NCI-H526 treated with DMSO at 0.1 percent for 48 hours (cell line): ENCODE measurements around the gene ABCB6.

ENCODE experiments used
- DNase-seq: peaks from one replicate; lab custom pipeline; 2025; lab: John Stamatoyannopoulos, UW

ABCB6 gene

DNA sequence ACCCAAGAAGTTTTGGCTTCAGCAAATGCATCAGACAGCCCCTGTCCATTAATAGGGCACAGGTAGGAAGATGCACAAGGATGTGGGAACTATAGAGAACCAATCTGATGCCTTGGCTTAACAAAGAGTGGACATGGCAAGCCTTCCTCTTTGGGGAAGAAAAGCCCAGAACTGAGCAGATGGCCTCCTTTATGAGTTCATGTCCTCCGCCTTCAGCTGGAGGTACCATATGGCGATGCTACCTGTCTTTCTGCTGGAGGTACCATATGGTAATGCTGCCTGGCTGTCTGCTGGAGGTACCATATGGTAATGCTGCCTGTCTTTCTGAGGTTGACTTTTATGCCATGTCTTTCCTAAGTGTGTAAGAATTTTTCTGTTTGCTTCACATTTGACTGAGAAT is 34.6 kb downstream of the ABCB6 start:
- no peak for DNase-seq

DNA sequence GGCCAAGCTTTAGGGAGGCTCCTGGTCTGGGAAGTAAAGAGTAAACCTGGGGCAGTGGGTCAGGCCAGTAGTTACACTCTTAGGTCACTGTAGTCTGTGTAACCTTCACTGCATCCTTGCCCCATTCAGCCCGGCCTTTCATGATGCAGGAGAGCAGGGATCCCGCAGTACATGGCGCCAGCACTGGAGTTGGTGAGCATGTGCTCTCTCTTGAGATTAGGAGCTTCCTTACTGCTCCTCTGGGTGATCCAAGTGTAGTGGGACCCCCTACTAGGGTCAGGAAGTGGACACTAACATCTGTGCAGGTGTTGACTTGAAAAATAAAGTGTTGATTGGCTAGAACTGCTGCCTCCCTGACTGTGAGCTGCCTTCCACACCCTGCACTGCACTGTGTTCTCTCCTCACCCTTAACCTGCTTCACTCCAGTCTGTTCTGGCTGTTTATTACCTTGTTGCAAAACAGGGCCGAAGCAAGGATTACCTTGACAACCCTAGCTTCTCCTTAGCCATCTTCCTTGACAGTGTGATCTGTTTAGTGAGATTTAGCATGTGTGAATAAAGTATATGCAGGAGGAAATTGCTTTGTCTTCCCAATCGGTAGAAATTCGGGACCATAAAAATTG is 35.5 kb downstream of the ABCB6 start:
- DNase-seq: no peak

DNA sequence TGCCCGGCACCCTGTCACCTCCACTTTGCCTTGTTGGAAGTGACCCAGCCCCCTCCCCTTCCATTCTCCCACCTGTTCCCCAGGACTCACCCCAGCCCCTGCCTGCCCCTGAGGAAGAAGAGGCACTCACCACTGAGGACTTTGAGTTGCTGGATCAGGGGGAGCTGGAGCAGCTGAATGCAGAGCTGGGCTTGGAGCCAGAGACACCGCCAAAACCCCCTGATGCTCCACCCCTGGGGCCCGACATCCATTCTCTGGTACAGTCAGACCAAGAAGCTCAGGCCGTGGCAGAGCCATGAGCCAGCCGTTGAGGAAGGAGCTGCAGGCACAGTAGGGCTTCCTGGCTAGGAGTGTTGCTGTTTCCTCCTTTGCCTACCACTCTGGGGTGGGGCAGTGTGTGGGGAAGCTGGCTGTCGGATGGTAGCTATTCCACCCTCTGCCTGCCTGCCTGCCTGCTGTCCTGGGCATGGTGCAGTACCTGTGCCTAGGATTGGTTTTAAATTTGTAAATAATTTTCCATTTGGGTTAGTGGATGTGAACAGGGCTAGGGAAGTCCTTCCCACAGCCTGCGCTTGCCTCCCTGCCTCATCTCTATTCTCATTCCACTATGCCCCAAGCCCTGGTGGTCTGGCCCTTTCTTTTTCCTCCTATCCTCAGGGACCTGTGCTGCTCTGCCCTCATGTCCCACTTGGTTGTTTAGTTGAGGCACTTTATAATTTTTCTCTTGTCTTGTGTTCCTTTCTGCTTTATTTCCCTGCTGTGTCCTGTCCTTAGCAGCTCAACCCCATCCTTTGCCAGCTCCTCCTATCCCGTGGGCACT is 36.2 kb downstream of the ABCB6 start:
- DNase-seq: no peak

DNA sequence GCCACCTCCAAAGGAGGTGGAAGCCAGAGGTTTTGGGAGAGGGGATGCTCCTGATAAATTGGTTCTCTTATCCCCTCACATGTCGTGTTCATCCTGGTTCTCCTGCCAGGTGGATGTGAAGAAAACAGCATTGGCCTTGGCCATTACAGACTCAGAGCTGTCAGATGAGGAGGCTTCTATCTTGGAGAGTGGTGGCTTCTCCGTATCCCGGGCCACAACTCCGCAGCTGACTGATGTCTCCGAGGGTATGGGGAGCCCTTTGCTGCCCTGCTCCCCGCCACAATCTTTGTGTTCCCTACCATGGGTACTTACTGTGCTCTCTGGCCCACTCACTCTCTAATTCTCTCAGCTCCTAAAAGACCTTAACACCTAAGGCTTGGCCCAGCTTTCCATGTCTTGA is 37.2 kb downstream of the ABCB6 start:
- DNase-seq: no peak

DNA sequence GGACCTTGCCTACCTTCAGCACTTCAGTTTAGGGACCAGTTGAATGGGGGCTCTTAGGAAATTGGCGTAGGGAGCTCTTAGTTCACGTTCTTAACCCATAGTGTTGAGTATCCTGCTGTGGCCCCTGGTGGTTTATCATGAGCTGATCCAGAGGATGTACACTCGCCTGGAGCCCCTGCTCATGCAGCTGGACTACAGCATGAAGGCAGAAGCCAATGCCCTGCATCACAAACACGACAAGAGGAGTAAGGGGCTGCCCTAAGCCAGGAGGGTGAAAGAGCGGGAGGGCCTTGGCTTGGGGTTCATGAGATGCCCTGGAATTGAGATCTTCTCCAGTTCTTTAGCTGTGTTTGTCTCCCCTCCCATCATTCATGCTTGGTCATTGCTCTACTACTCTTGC is 37.8 kb downstream of the ABCB6 start:
- DNase-seq: no peak

DNA sequence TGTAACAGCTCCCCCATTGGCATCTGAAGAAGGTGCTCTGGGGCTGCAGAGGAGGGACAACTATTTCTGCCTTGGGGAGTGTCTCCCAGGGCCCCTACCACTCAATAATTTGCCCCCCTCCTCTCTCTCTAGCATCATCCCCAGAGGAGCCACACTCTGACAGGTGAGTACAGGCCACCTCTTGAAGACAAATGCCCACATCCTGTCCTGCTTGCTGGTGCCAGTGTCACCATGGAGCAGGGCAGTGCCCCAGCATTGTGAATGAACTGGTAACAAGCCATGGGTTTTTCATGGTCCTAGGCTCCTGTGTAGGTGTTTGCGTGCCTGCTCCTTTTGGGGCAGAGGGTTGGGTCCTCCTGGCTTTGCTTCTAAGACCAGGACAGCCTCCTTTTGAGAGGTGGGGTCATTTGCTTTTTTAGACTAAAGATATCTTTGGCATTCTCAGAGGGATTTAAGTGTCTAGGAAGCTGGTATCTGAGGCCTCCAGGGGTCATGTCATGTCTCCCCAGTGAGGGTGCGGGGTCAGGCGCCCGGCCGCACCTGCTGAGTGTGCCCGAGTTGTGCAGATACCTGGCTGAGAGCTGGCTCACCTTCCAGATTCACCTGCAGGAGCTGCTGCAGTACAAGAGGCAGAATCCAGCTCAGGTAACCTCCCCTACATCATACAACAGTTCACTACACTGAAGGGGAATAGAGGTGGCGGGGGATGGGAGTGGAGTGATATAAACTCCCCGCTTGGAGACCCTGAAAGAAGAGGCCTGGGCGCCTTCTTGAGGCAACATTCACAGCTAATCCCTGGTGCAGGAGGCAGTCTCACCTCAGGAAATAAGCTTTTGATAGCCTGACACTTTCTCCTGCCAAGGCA is 38.9 kb downstream of the ABCB6 start:
- no peak for DNase-seq

DNA sequence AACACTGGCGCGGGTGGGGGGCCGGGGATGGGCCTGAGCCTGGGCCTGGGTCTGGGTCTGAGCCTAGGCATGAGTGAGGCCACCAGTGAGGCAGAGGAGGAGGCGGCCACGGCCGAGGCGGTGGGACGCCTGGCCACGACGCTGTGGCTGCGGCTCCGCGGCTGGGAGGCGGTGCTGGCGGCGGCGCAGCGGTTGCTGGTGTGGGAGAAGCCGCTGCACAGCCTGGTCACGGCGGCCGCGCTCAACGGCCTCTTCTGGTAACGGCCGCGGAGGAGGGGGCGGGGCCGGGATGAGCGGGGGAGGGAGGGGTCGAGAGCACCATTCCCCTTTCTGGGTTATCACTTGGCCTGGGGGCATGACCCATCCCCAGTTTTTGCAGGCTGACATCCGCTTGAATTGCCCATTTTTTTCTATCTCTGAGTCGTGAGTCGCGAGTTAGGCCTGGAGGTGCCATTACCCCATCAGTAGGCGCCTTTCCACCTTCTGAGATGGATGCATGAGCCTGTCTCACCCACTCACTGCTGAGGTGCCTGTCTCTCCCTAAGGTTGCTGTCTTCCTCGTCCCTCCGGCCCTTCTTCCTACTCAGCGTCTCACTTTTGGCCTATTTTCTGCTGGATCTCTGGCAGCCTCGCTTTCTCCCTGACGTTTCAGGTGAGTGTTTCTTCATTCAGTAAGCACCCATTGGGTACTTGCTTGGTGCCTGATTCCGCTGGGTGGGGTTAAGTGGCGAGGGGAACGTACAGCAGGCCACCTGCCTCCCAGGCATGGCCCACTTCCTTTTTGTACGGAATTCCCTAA is 40.2 kb downstream of the ABCB6 start:
- peak; percentile 10 for DNase-seq

DNA sequence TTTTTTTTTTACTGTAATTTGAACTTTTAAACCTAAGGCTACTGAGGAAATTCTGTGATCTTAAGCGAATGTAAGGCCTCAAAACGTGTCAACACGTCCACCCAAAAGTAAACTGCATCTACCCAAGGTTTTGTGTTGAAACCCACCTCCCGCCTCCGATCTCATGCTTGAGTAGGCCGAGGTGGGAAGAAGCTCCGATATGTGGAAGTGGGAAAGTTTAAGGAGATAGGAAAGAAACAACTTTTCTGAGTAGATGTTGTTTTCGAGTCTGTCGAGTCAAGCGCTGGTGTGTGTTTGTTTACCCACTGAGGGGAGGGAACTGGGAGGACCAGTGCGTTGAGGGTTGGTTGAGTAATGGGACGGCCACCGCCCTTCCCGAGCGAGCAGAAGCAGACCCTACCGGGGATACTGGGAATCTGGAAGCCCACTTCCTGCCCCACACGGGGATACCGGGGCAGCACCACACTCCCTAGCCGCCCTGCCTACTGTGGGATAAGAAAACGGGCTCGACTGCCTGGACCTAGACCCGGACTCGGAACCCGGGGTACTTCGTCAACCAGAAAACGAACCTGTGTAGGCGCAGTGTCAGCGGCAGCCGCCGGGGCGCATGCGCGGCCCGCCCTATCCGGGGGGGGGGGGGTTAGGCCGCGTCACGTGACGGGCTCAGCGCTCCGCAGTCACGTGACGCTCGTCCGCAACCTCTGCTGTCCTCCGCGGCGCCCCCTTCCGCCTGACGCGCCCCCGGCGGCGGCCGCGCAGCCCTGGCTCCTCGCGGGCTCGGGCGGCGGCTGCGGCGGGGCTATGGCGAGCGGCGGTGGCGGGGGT is 41.0 kb downstream of the ABCB6 start, which contains the start of gene RETREG2:
Gene RETREG2, plus strand, starts transcription at position 724 of the 825 bp plus-strand sequence. Its CDS starts 78 bp downstream, at position 802.
- DNase-seq: peak; percentile 86

DNA sequence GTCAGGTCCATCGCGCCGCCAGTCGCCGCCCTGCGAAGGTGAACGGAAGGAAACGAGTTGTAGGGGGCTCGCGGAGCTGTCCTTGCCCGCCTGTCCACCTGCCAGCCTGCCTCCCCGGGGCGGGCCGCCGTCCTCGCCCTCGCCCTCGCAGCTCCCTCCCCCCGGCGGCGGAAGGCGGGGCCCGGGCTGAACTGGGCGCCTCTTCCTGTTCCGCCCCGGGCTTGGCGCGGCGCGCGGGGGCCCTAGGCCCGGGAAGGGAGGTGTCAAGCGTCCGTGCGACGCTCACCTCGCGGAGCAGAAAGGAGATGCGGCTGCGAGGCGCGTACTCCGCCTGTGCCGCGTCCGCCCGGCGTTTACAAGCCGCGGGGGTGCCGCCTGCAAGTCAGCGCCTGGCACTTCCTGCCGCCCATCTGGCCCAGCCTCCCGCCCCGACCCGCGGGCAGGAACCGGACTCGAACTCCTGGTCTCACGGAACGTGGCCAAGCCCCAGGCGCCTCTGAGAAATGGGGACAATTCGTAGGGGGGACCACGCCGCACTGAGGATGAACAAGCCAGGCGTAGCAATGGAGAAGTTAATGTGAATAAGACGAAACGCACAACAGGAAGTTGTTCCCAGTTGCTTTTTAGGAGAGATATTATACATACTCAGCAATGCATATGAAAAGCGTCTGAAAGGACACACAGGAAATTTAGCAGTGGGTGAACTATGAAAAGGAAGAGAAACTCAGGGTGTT is 41.8 kb downstream of the ABCB6 start, which contains the start of gene CNPPD1:
Gene CNPPD1, minus strand, starts transcription at position 108 of the 734 bp plus-strand sequence. Its CDS starts 97 bp downstream, at position 11.
- DNase-seq: peak; percentile 76

DNA sequence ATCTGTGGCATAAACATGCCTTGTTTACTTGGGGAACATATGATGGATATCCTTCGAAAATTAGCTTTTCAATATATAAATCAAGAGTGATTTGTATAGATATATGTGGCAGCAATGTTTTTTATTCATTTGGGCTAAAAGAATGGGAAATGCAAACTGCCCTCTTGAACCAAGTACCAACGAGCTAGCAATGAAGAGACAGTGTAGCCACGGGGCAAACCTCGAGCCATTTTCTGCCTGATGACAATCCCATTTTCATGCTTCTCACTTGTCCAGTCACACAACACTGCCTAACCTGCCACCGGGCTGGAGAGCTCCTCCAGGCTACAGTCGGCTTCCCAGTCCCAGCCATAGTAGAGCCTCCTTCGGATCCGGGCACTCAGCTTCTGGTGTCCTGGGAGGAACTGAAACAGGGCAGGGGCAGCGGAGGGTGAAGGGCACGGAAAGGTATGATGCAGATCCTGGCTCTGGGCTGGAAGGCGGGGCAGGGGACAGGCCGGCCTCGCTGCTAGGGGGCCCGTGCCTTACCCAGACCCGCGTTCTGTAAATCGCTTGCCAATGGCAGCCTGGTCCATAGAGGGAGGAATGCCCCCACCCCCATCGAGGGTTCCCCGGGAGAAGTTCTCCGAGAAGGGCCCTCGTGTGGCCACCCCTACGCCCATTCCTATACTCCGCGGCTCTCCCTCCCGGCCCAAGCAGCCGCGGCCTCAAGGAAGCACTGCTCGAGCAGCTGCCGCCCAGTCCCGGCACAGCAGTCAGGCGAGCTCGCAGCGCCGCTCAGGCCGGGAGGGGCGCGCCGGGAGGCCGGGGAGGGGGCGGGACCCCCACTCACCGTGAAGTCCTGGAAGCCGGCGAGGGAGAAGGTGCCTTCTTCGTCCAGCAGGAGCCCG is 42.6 kb downstream of the ABCB6 start:
- peak; percentile 52 for DNase-seq

DNA sequence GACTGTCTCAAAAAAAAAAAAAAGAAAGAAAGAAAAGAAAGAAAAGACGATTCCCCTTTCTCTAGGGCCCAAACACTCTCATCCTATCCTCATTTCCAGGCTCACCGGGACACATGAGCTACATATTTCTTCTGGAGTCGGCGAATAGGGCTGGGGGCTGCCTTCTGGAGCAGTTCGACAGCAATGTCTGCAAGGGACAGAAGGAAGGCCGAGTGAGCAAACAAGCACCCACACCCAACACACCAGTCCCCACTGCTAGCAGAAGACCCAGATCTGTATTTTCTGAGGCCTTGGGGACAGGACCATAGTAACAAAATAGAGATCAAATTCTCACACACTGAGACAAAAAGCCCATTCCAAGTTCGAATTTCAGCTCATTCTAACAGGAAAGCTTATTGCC is 43.3 kb downstream of the ABCB6 start:
- DNase-seq: no peak

DNA sequence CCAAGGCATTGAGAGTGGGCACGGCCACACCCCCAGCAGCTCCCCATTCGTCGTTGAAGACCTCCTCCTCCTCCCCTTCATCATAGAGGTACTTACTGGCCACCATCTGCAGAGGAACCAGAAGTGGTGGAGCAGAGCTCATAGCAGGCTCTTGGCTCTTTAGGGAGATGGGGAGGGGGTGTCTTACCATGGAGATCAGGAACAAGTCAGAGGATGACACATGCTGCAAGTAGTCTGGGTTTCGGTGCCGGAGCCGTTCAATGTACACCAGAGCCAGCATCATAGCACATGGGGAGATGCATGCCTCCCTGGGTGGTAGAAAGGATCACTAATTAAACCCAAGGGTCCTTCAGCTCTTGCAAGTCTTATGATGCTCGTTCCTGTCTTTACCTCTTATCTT is 44.0 kb downstream of the ABCB6 start:
- no peak for DNase-seq

DNA sequence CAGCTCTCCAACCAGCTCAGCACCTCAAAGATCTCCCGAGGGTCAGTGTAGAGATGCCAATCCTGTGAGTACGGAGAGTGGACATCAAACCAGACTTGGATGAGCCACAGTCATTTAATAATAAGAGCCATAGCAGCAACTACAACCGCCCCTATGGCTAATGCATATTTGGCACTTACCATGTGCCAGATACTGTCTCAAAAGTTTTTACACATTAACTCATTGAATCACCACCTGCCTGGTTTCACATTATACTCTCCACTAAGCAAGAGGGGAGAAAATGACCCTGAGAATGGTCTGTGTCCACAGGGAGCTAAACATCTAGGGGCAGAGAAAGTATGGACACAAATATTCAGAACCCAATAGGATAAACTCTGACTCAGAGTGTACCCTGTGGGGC is 44.6 kb downstream of the ABCB6 start:
- no peak for DNase-seq

DNA sequence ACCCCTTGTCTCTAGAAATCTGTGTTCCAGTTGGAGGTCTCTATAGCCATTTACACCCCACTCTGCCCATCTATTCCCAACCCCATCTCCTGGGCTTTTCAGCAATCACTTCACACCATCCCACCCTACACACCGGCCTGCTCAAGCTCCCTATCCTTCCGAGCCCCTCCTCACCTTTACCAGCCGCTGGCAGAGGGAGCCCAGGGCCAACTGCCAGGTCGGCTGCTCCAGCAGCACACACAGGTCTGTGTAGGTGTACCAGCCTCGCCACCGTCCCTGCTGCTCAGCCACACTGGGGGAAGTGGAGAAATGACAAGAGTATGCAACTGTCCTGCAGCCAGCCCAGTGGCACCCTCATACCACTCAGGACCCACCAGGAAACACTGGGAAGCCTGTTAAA is 45.6 kb downstream of the ABCB6 start:
- DNase-seq: no peak

DNA sequence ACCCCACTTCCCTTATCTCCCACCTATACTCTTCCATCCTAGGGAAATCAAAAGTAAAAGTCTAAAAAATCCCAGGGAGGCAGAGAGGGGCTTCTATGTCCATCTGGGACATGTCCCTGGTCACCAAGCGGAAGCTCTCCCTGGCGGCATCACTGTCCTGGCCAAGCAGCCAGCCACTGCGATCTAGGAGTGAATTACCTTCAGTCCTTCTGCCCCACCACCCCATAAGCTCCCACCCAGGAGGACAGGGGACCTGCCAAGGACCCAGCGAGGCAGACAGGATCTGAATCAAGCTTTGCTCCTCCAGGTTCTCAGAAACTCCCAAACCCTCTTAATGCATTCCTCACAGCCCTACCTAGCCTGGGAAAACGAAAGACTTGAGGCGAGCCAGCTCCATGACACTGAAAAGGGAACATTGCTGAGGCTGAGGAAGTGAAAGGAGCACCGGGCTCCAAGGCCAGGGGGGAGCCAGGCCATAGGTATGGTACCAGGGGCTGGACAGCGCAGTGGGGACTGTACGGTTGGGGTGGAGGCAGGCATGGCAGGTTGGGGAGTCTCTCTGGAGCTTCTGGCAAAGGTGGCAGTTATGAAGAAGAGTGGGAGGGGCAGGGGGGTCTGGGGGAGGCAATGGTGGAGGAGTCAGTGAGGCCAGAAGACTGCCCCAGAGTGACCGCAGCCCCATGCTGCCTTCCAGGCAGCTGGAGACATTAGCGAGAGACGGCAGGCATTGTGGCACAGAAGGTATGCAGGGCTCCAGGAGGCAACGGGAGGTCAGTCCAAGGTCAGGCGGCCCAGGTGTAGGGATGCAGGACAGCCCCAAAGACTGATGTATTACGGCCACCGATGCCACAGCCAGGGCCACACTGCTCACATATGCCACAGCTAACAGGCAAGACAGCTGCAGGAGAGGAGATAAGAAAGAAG is 46.3 kb downstream of the ABCB6 start:
- no peak for DNase-seq

DNA sequence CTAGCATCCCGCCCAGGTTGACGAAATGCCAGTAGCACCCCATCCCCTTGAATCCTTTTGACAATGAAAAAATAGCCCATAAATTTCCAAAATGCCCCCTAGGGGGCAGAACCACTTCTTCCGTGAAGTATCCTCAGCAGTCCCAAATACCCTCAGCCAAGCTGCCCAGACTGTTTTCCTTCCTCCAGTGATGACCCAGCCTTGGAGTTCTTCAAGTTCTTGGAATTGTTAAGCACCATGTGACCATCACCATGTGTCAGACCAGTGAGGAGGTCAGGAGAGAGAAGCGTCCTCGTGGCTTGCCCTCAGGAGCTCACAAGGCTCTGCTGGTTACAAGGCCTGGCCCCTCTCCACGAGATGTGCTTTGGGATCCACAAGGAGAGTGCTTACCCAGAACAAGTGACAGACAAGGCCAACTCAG is 47.5 kb downstream of the ABCB6 start:
- no peak for DNase-seq

DNA sequence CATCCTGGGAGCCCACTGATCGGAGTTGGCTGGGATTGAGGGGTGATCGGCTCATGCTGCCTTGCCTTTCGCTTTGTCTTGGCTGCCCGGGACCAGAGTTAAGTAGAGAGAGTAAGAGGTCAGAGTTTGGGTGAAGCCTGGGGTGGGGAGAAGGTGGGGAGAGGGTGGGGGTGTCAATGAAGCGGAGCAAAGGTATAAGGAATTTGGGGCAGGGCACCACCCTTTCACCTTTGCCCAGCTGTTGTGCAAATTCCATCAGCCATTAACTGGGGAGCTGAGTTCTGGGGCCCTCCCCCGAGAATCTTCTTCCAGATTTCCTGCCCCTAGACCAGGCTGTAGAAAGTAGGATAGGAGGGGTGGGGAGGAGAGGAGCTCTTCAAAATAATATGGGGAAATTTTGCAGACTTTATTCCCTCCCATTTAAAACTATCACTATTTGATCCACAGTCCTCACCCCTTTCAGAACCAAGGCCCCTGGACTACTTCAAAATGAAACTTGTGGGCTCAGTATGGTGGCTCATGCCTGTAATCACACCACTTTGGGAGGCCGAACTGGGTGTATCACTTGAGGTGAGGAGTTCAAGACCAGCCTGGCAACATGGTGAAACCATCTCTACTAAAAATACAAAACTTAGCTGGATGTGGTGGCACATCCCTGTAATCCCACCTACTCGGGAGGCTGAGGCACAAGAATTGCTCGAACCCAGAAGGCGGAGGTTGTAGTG is 48.7 kb downstream of the ABCB6 start, which contains the start of gene SLC23A3:
Gene SLC23A3, minus strand, starts transcription at position 100 of the 725 bp plus-strand sequence. Its CDS starts 45 bp downstream, at position 55.
- no peak for DNase-seq
